ENCODE data around the gene DNAH14. TPM values are rescaled to one million over a fixed set of nuclear protein-coding genes. Genes with fewer than 3 reads are reported as not detected.

DNAH14 gene
- total and polyA plus RNA-seq, 2 of the 13 experiments (the other 11 are each of a cell fraction or from before 2014, with no cell fraction given), result 4.5 to 27.5 TPM

GRCh38 chr1:225431081-225431863 is 501.8 kb downstream of the DNAH14 start:
- POLR2A ChIA-PET, result interaction anchor here (0.8 kb wide), 1 partner anchor 11 kb away, joined by 4 read pairs; no protein-coding TSS in a partner anchor
- Histone ChIP-seq H3K4me1 (ENCODE audit: insufficient read depth, low read length) (peaks cover 18% of the 10 kb centered on the region), H3K9ac (ENCODE audit: insufficient read depth, low read depth, low read length) (no peak overlapping the region), H3K27ac (ENCODE audit: extremely low read length, insufficient read depth, low read length) (no peak overlapping the region), H3K4me2 (ENCODE audit: low read depth, low read length) (no peak overlapping the region), H3K79me2 (ENCODE audit: insufficient read depth, low read length) (peaks cover 15% of the 10 kb centered on the region), H3K9me3 (ENCODE audit: low read length) (no peaks in the 10 kb centered on the region), H3K4me3 (replicated peaks in 1 of 3; ENCODE audit: insufficient read depth in 1 of 3, low read depth in 2 of 3, low read length in 3 of 3) (no peak overlapping the region), H3K27me3 (ENCODE audit: control insufficient read depth in 1 of 2, insufficient read depth in 2 of 2, low read length in 2 of 2) (peaks cover 0 to 1% of the 10 kb centered on the region in 2 experiments; a peak in 2 of 5 replicates), H3K36me3 (replicated peaks in 1 of 2; ENCODE audit: control insufficient read depth in 1 of 2, insufficient read depth in 2 of 2, low read length in 2 of 2) (no peaks in the 10 kb centered on the region), H2AFZ (ENCODE audit: low read length) (no peak overlapping the region), H4K20me1 (ENCODE audit: insufficient read depth, low read length) (peaks cover 2% of the 10 kb centered on the region)
- no peak for DNase-seq (ENCODE audit: low spot score)
- ATAC-seq, result no peak
- intact Hi-C loops (cut with micrococcal nuclease; ENCODE audit: unreplicated experiment), result no loop called here
- WGBS (ENCODE audit: low lambda C conversion rate), result 94% methylated on average over 12 of the region's 36 CpGs
- no TSS peak for BruUV-seq (replicated peaks)
- in situ Hi-C loops (cut with HindIII; ENCODE audit: extremely low pct_ligation_motif_present, low pct_unique_long_range_greater_than_20kb), result no loop called here
- CTCF ChIA-PET (ENCODE audit: low intra/inter-chr PET ratio, low total read pairs), result no interaction called here
- FAIRE-seq, result no peak
- TF ChIP-seq, protein P1, sequence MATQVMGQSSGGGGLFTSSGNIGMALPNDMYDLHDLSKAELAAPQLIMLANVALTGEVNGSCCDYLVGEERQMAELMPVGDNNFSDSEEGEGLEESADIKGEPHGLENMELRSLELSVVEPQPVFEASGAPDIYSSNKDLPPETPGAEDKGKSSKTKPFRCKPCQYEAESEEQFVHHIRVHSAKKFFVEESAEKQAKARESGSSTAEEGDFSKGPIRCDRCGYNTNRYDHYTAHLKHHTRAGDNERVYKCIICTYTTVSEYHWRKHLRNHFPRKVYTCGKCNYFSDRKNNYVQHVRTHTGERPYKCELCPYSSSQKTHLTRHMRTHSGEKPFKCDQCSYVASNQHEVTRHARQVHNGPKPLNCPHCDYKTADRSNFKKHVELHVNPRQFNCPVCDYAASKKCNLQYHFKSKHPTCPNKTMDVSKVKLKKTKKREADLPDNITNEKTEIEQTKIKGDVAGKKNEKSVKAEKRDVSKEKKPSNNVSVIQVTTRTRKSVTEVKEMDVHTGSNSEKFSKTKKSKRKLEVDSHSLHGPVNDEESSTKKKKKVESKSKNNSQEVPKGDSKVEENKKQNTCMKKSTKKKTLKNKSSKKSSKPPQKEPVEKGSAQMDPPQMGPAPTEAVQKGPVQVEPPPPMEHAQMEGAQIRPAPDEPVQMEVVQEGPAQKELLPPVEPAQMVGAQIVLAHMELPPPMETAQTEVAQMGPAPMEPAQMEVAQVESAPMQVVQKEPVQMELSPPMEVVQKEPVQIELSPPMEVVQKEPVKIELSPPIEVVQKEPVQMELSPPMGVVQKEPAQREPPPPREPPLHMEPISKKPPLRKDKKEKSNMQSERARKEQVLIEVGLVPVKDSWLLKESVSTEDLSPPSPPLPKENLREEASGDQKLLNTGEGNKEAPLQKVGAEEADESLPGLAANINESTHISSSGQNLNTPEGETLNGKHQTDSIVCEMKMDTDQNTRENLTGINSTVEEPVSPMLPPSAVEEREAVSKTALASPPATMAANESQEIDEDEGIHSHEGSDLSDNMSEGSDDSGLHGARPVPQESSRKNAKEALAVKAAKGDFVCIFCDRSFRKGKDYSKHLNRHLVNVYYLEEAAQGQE (IDR thresholded peaks at IDR 0.05; ENCODE audit: borderline replicate concordance in 1 of 2, low read depth in 1 of 2, low read length in 2 of 2), result no peak
- peak; percentile 97 for TF ChIP-seq ZNF850 (CRISPR knock-in tag; conservative IDR thresholded peaks at IDR 0.05)

GRCh38 chr1:225434046-225434445 is 504.6 kb downstream of the DNAH14 start:
- H3K79me2 ChIP-seq (ENCODE audit: insufficient read depth, low read length), result no peaks in the 10 kb centered on the region
- no peaks in the 10 kb centered on the region for H3K36me3 ChIP-seq (replicated peaks in 1 of 2; ENCODE audit: control insufficient read depth in 1 of 2, insufficient read depth in 2 of 2, low read length in 2 of 2)
- no peaks in the 10 kb centered on the region for H4K20me1 ChIP-seq (ENCODE audit: insufficient read depth, low read length)
- in situ Hi-C loops (cut with HindIII; ENCODE audit: extremely low pct_ligation_motif_present, low pct_unique_long_range_greater_than_20kb), result no loop called here
- intact Hi-C loops (cut with micrococcal nuclease; ENCODE audit: unreplicated experiment), result no loop called here
- DNase-seq (ENCODE audit: low spot score) (no peak), FAIRE-seq (no peak), ATAC-seq (no peak)
- peaks cover 0 to 1% of the 10 kb centered on the region in 2 experiments; a peak in 1 of 5 replicates for H3K27me3 ChIP-seq (ENCODE audit: control insufficient read depth in 1 of 2, insufficient read depth in 2 of 2, low read length in 2 of 2)
- WGBS (ENCODE audit: low lambda C conversion rate), result 78% methylated on average over 5 of the region's 5 CpGs
- no peaks in the 10 kb centered on the region for H3K9me3 ChIP-seq (ENCODE audit: low read length)
- no peak overlapping the region for H3K4me3 ChIP-seq (replicated peaks in 1 of 3; ENCODE audit: insufficient read depth in 1 of 3, low read depth in 2 of 3, low read length in 3 of 3)
- POLR2A ChIA-PET, result no interaction called here
- CTCF ChIA-PET (ENCODE audit: low intra/inter-chr PET ratio, low total read pairs), result no interaction called here
- peaks cover 19% of the 10 kb centered on the region for H3K4me1 ChIP-seq (ENCODE audit: insufficient read depth, low read length)
- H2AFZ ChIP-seq (ENCODE audit: low read length), result no peak overlapping the region
- H3K9ac ChIP-seq (ENCODE audit: insufficient read depth, low read depth, low read length), result no peak overlapping the region
- no peak overlapping the region for H3K27ac ChIP-seq (ENCODE audit: extremely low read length, insufficient read depth, low read length)
- BruUV-seq (replicated peaks), result no TSS peak
- H3K4me2 ChIP-seq (ENCODE audit: low read depth, low read length), result no peak overlapping the region
- TF ChIP-seq, protein P2, sequence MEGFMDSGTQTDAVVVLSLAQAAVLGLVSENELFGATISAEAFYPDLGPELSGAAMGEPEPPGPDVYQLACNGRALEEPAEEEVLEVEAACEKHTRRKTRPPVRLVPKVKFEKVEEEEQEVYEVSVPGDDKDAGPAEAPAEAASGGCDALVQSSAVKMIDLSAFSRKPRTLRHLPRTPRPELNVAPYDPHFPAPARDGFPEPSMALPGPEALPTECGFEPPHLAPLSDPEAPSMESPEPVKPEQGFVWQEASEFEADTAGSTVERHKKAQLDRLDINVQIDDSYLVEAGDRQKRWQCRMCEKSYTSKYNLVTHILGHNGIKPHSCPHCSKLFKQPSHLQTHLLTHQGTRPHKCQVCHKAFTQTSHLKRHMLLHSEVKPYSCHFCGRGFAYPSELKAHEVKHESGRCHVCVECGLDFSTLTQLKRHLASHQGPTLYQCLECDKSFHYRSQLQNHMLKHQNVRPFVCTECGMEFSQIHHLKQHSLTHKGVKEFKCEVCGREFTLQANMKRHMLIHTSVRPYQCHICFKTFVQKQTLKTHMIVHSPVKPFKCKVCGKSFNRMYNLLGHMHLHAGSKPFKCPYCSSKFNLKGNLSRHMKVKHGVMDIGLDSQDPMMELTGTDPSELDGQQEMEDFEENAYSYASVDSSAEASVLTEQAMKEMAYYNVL (CRISPR knock-in tag; IDR thresholded peaks at IDR 0.05; ENCODE audit: borderline replicate concordance), result no peak
- TF ChIP-seq ARNTL (CRISPR knock-in tag; IDR thresholded peaks at IDR 0.05) (no peak), ZNF121 (CRISPR knock-in tag; IDR thresholded peaks at IDR 0.05) (no peak), AKAP8 (CRISPR knock-in tag; IDR thresholded peaks at IDR 0.05) (no peak), NFRKB (IDR thresholded peaks at IDR 0.05) (no peak), RXRB (CRISPR knock-in tag; IDR thresholded peaks at IDR 0.05; ENCODE audit: borderline replicate concordance) (no peak), ZNF546 (CRISPR knock-in tag; conservative IDR thresholded peaks at IDR 0.05) (no peak)
- TF ChIP-seq, protein P3, sequence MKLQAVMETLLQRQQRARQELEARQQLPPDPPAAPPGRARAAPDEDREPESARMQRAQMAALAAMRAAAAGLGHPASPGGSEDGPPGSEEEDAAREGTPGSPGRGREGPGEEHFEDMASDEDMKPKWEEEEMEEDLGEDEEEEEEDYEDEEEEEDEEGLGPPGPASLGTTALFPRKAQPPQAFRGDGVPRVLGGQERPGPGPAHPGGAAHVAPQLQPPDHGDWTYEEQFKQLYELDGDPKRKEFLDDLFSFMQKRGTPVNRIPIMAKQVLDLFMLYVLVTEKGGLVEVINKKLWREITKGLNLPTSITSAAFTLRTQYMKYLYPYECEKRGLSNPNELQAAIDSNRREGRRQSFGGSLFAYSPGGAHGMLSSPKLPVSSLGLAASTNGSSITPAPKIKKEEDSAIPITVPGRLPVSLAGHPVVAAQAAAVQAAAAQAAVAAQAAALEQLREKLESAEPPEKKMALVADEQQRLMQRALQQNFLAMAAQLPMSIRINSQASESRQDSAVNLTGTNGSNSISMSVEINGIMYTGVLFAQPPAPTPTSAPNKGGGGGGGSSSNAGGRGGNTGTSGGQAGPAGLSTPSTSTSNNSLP (IDR thresholded peaks at IDR 0.05; ENCODE audit: low read depth, low read length), result no peak
